ENCODE results near the gene UBAP2L. TPM values are rescaled to one million over a fixed set of nuclear protein-coding genes. Genes with fewer than 3 reads are reported as not detected.

UBAP2L gene
- polyA plus RNA-seq, 1 donor (not counting 4 experiments of a cell fraction or from before 2014, with no cell fraction given): 198 TPM

DNA sequence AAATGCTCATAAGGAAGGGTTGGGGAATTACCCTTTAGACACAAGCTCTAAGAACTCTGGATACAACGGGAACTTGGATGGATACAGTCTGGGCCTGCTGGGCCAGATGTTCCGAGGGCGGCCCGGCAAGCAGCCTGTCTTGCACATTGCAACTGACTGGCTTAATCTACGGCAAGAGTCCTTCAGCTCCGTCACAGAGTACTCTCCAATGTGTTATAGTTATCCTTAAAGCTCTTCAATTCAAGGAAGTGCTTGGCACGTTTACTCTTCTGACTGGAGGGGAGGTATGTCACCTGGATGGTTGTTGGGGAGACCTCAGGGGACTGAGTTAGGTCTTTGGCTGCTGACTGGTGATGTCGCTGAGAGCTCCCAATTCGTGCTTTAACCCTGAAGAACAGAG lies 13.5 kb upstream of the UBAP2L start:
- dilution Hi-C loops (cut with MboI; ENCODE audit: extremely low pct_ligation_motif_present, low sequenced_read_pairs): no loop called here
- H3K36me3 ChIP-seq (ENCODE audit: control insufficient read depth in 2 of 2, extremely low read depth in 1 of 2, insufficient read depth in 2 of 2, low read length in 2 of 2): peaks cover 13 to 28% of the 10 kb centered on the region in 2 experiments
- DNase-seq (ENCODE audit: low read depth, low spot score): no peak

DNA sequence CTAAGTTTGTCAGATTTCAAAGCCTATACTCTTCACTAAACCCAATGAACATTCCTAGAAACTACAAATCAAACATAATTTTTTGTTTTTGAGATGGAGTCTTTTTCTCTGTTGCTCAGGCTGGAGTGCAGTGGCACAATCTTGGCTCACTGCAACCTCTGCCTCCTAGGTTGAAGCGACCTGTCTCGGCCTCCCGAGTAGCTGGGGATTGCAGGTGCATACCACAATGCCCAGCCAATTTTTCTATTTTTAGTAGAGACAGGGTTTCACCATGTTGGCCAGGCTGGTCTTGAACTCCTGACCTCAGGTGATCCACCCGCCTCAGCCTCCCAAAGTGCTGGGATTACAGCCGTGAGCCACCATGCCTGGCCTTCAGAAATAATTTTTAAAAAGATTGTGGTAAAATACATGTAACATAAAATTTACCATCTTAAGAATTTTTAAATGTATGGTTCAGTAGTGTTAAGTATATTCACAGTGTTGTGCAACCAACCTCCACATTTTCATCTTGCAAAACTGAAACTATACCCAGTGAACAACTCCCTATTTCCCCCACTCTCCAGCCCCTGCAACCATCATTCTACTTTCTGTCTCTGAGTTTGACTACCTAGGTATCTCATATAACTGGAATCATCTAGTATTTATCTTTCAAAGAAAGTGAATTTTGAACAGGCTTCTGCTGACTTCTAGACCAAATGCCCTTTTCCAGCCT lies 11.9 kb upstream of the UBAP2L start:
- no peak for FAIRE-seq
- TF ChIP-seq, protein P1, sequence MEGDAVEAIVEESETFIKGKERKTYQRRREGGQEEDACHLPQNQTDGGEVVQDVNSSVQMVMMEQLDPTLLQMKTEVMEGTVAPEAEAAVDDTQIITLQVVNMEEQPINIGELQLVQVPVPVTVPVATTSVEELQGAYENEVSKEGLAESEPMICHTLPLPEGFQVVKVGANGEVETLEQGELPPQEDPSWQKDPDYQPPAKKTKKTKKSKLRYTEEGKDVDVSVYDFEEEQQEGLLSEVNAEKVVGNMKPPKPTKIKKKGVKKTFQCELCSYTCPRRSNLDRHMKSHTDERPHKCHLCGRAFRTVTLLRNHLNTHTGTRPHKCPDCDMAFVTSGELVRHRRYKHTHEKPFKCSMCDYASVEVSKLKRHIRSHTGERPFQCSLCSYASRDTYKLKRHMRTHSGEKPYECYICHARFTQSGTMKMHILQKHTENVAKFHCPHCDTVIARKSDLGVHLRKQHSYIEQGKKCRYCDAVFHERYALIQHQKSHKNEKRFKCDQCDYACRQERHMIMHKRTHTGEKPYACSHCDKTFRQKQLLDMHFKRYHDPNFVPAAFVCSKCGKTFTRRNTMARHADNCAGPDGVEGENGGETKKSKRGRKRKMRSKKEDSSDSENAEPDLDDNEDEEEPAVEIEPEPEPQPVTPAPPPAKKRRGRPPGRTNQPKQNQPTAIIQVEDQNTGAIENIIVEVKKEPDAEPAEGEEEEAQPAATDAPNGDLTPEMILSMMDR (optimal IDR thresholded peaks at IDR 0.05 in 1 of 3, IDR thresholded peaks at IDR 0.05 in 1 of 3, conservative IDR thresholded peaks at IDR 0.05 in 1 of 3; ENCODE audit: extremely low read depth in 1 of 3, insufficient read depth in 2 of 3, low read length in 3 of 3): no peak
- TF ChIP-seq EZH2 (IDR thresholded peaks at IDR 0.05; ENCODE audit: low read length): no peak
- Histone ChIP-seq H3K27me3 (ENCODE audit: control insufficient read depth, extremely low read depth, insufficient read depth, low read length) (no peaks in the 10 kb centered on the region), H3K9ac (ENCODE audit: control insufficient read depth, extremely low read depth, insufficient read depth, low read length) (no peak overlapping the region), H3K4me2 (ENCODE audit: control insufficient read depth, extremely low read depth, insufficient read depth, low read depth, low read length) (no peak overlapping the region), H3K79me2 (ENCODE audit: control insufficient read depth, insufficient read depth, low read length) (no peaks in the 10 kb centered on the region), H3K9me1 (ENCODE audit: control insufficient read depth, extremely low read depth, insufficient read depth, low read length) (no peaks in the 10 kb centered on the region), H3K9me3 (ENCODE audit: control insufficient read depth, low read depth, low read length) (no peaks in the 10 kb centered on the region), H2AFZ (ENCODE audit: control insufficient read depth, low read length) (no peak overlapping the region), H3K36me3 (ENCODE audit: control insufficient read depth in 2 of 2, extremely low read depth in 1 of 2, insufficient read depth in 2 of 2, low read length in 2 of 2) (peaks cover 18 to 37% of the 10 kb centered on the region in 2 experiments), H3K4me1 (ENCODE audit: control insufficient read depth, extremely low read depth, insufficient read depth, low read length) (peaks cover 8% of the 10 kb centered on the region), H4K20me1 (ENCODE audit: control insufficient read depth, extremely low read depth, insufficient read depth, low read length) (no peaks in the 10 kb centered on the region), H3K27ac (ENCODE audit: control insufficient read depth, insufficient read depth, low read length) (no peak overlapping the region), H3K4me3 (ENCODE audit: control insufficient read depth in 2 of 3, extremely low read depth in 1 of 3, insufficient read depth in 2 of 3, low read depth in 1 of 3, low read length in 3 of 3) (no peak overlapping the region)
- DNase-seq (ENCODE audit: low read depth, low spot score): no peak
- dilution Hi-C loops (cut with MboI; ENCODE audit: extremely low pct_ligation_motif_present, low sequenced_read_pairs): no loop called here

More for the DNA sequence above, 13.5 kb upstream of the UBAP2L start:
- H3K27ac ChIP-seq (ENCODE audit: control insufficient read depth, insufficient read depth, low read length): no peak overlapping the region
- no peak overlapping the region for H3K9ac ChIP-seq (ENCODE audit: control insufficient read depth, extremely low read depth, insufficient read depth, low read length)
- H3K9me1 ChIP-seq (ENCODE audit: control insufficient read depth, extremely low read depth, insufficient read depth, low read length): no peaks in the 10 kb centered on the region
- no peaks in the 10 kb centered on the region for H3K79me2 ChIP-seq (ENCODE audit: control insufficient read depth, insufficient read depth, low read length)
- H3K27me3 ChIP-seq (ENCODE audit: control insufficient read depth, extremely low read depth, insufficient read depth, low read length): no peaks in the 10 kb centered on the region
- H4K20me1 ChIP-seq (ENCODE audit: control insufficient read depth, extremely low read depth, insufficient read depth, low read length): no peaks in the 10 kb centered on the region
- H3K9me3 ChIP-seq (ENCODE audit: control insufficient read depth, low read depth, low read length): no peaks in the 10 kb centered on the region
- H3K4me3 ChIP-seq (ENCODE audit: control insufficient read depth in 2 of 3, extremely low read depth in 1 of 3, insufficient read depth in 2 of 3, low read depth in 1 of 3, low read length in 3 of 3): no peak overlapping the region
- no peaks in the 10 kb centered on the region for H3K4me1 ChIP-seq (ENCODE audit: control insufficient read depth, extremely low read depth, insufficient read depth, low read length)
- no peak overlapping the region for H3K4me2 ChIP-seq (ENCODE audit: control insufficient read depth, extremely low read depth, insufficient read depth, low read depth, low read length)
- no peak for TF ChIP-seq EZH2 (IDR thresholded peaks at IDR 0.05; ENCODE audit: low read length)
- TF ChIP-seq, protein P1 (optimal IDR thresholded peaks at IDR 0.05 in 1 of 3, IDR thresholded peaks at IDR 0.05 in 1 of 3, conservative IDR thresholded peaks at IDR 0.05 in 1 of 3; ENCODE audit: extremely low read depth in 1 of 3, insufficient read depth in 2 of 3, low read length in 3 of 3): no peak
- no peak overlapping the region for H2AFZ ChIP-seq (ENCODE audit: control insufficient read depth, low read length)
- FAIRE-seq: no peak

All from keratinocyte (primary cell).